Stimulated activated naive B cell treated with anti-CD40 and anti-IgM and Interleukin-4, amounts not matched to agents 10 μg/mL and 1 μg/mL and 100 μg/mL, for 72 hours (primary cell): ENCODE data around the gene MRPL14.

Experiments
- ATAC-seq, 2 donors: fragments of 150-1000 bp; cut with Tn5 transposase; replicated peaks; 2 replicates each; pipeline ENCODE4 v1.10.0; 2021; ENCODE audit warnings: moderate library complexity in 1 of 2
- DNase-seq: peaks from one replicate; pipeline ENCODE4 v3.0.0; 2021
- H3K27ac Mint-ChIP-seq: one replicate; pipeline ENCODE4 v1.8.0; 2022; ENCODE audit warnings: mild to moderate bottlenecking, mixed read lengths
- H3K27me3 Mint-ChIP-seq, 2 donors: one replicate each; pipeline ENCODE4 v1.8.0; 2022; ENCODE audit warnings: mixed read lengths in 2 of 2
- H3K36me3 Mint-ChIP-seq, 2 donors: one replicate each; pipeline ENCODE4 v1.8.0; 2022; ENCODE audit warnings: mixed read lengths in 2 of 2, mild to moderate bottlenecking in 1 of 2
- H3K4me1 Mint-ChIP-seq, 2 donors: one replicate each; pipeline ENCODE4 v1.8.0; 2022; ENCODE audit warnings: mixed read lengths in 2 of 2, mild to moderate bottlenecking in 1 of 2
- H3K4me3 Mint-ChIP-seq, 2 donors: one replicate each; pipeline ENCODE4 v1.8.0; 2022; ENCODE audit warnings: mild to moderate bottlenecking in 2 of 2, mixed read lengths in 2 of 2, moderate library complexity in 1 of 2
- H3K9me3 Mint-ChIP-seq, 2 donors: one replicate each; pipeline ENCODE4 v1.8.0; 2022; ENCODE audit warnings: mixed read lengths in 2 of 2, mild to moderate bottlenecking in 1 of 2

The MRPL14 gene

GRCh38 chr6:44142835-44143234, 15.6 kb upstream of the MRPL14 start:
- Mint-ChIP-seq H3K4me3 (no peak overlapping the region), H3K27ac (no peak overlapping the region)
- no peak for ATAC-seq

GRCh38 chr6:44139351-44139743, 12.1 kb upstream of the MRPL14 start:
- no peak for ATAC-seq
- DNase-seq: no peak
- no peaks in the 10 kb centered on the region for H3K9me3 Mint-ChIP-seq
- peaks cover 57 to 74% of the 10 kb centered on the region in 2 donors for H3K36me3 Mint-ChIP-seq
- no peak overlapping the region for H3K27ac Mint-ChIP-seq
- H3K27me3 Mint-ChIP-seq: no peaks in the 10 kb centered on the region
- peaks cover 0 to 3% of the 10 kb centered on the region in 2 donors for H3K4me1 Mint-ChIP-seq
- H3K4me3 Mint-ChIP-seq: no peak overlapping the region

More at GRCh38 chr6:44142835-44143234, 15.6 kb upstream of the MRPL14 start:
- Mint-ChIP-seq H3K36me3 (peaks cover 49 to 63% of the 10 kb centered on the region in 2 donors), H3K27me3 (no peaks in the 10 kb centered on the region), H3K9me3 (no peaks in the 10 kb centered on the region), H3K4me1 (peaks cover 0 to 3% of the 10 kb centered on the region in 2 donors)
- no peak for DNase-seq

GRCh38 chr6:44138717-44139350, 11.6 kb upstream of the MRPL14 start:
- ATAC-seq: no peak
- H3K27me3 Mint-ChIP-seq: no peaks in the 10 kb centered on the region
- peaks cover 2 to 3% of the 10 kb centered on the region in 2 donors for H3K4me1 Mint-ChIP-seq
- DNase-seq: no peak
- no peaks in the 10 kb centered on the region for H3K9me3 Mint-ChIP-seq
- H3K36me3 Mint-ChIP-seq: peaks cover 56 to 68% of the 10 kb centered on the region in 2 donors
- H3K27ac Mint-ChIP-seq: no peak overlapping the region
- no peak overlapping the region for H3K4me3 Mint-ChIP-seq

GRCh38 chr6:44135875-44136274, 8.6 kb upstream of the MRPL14 start:
- no peak for ATAC-seq
- H3K27me3 Mint-ChIP-seq: no peaks in the 10 kb centered on the region
- DNase-seq: no peak
- H3K27ac Mint-ChIP-seq: no peak overlapping the region
- H3K36me3 Mint-ChIP-seq: peaks cover 42 to 55% of the 10 kb centered on the region in 2 donors
- H3K4me1 Mint-ChIP-seq: peaks cover 12 to 24% of the 10 kb centered on the region in 2 donors
- H3K9me3 Mint-ChIP-seq: no peaks in the 10 kb centered on the region
- no peak overlapping the region for H3K4me3 Mint-ChIP-seq

- Mint-ChIP-seq H3K27me3 (no peaks in the 10 kb centered on the region), H3K36me3 (peaks cover 37 to 49% of the 10 kb centered on the region in 2 donors), H3K4me1 (peaks cover 12 to 24% of the 10 kb centered on the region in 2 donors), H3K27ac (no peak overlapping the region), H3K9me3 (no peaks in the 10 kb centered on the region), H3K4me3 (no peak overlapping the region)
- no peak for ATAC-seq
- DNase-seq: no peak
Observed at GRCh38 chr6:44135173-44135758, 8.0 kb upstream of the MRPL14 start.

- ATAC-seq: no peak
- no peaks in the 10 kb centered on the region for H3K27me3 Mint-ChIP-seq
- H3K4me1 Mint-ChIP-seq: peaks cover 12 to 25% of the 10 kb centered on the region in 2 donors
- no peak overlapping the region for H3K27ac Mint-ChIP-seq
- no peak for DNase-seq
- H3K4me3 Mint-ChIP-seq: no peak overlapping the region
- H3K9me3 Mint-ChIP-seq: no peaks in the 10 kb centered on the region
- H3K36me3 Mint-ChIP-seq: peaks cover 29 to 38% of the 10 kb centered on the region in 2 donors
Observed at GRCh38 chr6:44133981-44134711, 6.9 kb upstream of the MRPL14 start.

- peaks cover 12 to 34% of the 10 kb centered on the region in 2 donors for H3K4me1 Mint-ChIP-seq
- H3K36me3 Mint-ChIP-seq: peaks cover 24 to 34% of the 10 kb centered on the region in 2 donors
- no peak overlapping the region for H3K4me3 Mint-ChIP-seq
- DNase-seq: no peak
- H3K27me3 Mint-ChIP-seq: no peaks in the 10 kb centered on the region
- no peak overlapping the region for H3K27ac Mint-ChIP-seq
- peak; percentile 48 for ATAC-seq
- H3K9me3 Mint-ChIP-seq: no peaks in the 10 kb centered on the region
Observed at GRCh38 chr6:44133003-44133931, 6.0 kb upstream of the MRPL14 start.

GRCh38 chr6:44132476-44132875, 5.2 kb upstream of the MRPL14 start:
- H3K4me1 Mint-ChIP-seq: peaks cover 16 to 37% of the 10 kb centered on the region in 2 donors
- no peaks in the 10 kb centered on the region for H3K9me3 Mint-ChIP-seq
- H3K4me3 Mint-ChIP-seq: no peak overlapping the region
- peaks cover 24 to 34% of the 10 kb centered on the region in 2 donors for H3K36me3 Mint-ChIP-seq
- H3K27me3 Mint-ChIP-seq: no peaks in the 10 kb centered on the region
- ATAC-seq (no peak), DNase-seq (no peak)
- no peak overlapping the region for H3K27ac Mint-ChIP-seq

- no peaks in the 10 kb centered on the region for H3K9me3 Mint-ChIP-seq
- H3K27ac Mint-ChIP-seq: no peak overlapping the region
- H3K27me3 Mint-ChIP-seq: no peaks in the 10 kb centered on the region
- no peak overlapping the region for H3K4me3 Mint-ChIP-seq
- ATAC-seq (no peak), DNase-seq (no peak)
- H3K4me1 Mint-ChIP-seq: peaks cover 16 to 37% of the 10 kb centered on the region in 2 donors
- peaks cover 18 to 29% of the 10 kb centered on the region in 2 donors for H3K36me3 Mint-ChIP-seq
Observed at GRCh38 chr6:44131892-44132291, 4.6 kb upstream of the MRPL14 start.

GRCh38 chr6:44129841-44130322, 2.6 kb upstream of the MRPL14 start:
- Mint-ChIP-seq H3K27ac (peak overlapping the region; percentile 26), H3K4me3 (no peak overlapping the region), H3K4me1 (peaks cover 26 to 54% of the 10 kb centered on the region in 2 donors), H3K9me3 (no peaks in the 10 kb centered on the region), H3K36me3 (peaks cover 11 to 17% of the 10 kb centered on the region in 2 donors), H3K27me3 (no peaks in the 10 kb centered on the region)
- ATAC-seq (no peak), DNase-seq (no peak)

- H3K9me3 Mint-ChIP-seq: no peaks in the 10 kb centered on the region
- H3K4me3 Mint-ChIP-seq: peak overlapping the region; percentile 88 to 100
- peak overlapping the region; percentile 97 for H3K27ac Mint-ChIP-seq
- DNase-seq (no peak), ATAC-seq (peak; percentile 31 to 36)
- peaks cover 37 to 62% of the 10 kb centered on the region in 2 donors for H3K4me1 Mint-ChIP-seq
- H3K36me3 Mint-ChIP-seq: peaks cover 5 to 17% of the 10 kb centered on the region in 2 donors
- H3K27me3 Mint-ChIP-seq: no peaks in the 10 kb centered on the region
Observed at GRCh38 chr6:44128020-44128917, 1.0 kb upstream of the MRPL14 start.

GRCh38 chr6:44126320-44127149, 717 bp downstream of the MRPL14 start:
- peak; percentile 67 for DNase-seq
- peak overlapping the region; percentile 88 to 100 for H3K4me3 Mint-ChIP-seq
- no peaks in the 10 kb centered on the region for H3K27me3 Mint-ChIP-seq
- H3K9me3 Mint-ChIP-seq: no peaks in the 10 kb centered on the region
- H3K27ac Mint-ChIP-seq: peak overlapping the region; percentile 97
- peak; percentile 69 to 78 for ATAC-seq
- peaks cover 5 to 10% of the 10 kb centered on the region in 2 donors for H3K36me3 Mint-ChIP-seq
- H3K4me1 Mint-ChIP-seq: peaks cover 37 to 60% of the 10 kb centered on the region in 2 donors
